Measurements from ENCODE around the gene MEGF10. TPM values are rescaled to one million over a fixed set of nuclear protein-coding genes. Genes with fewer than 3 reads are reported as not detected.

Gene MEGF10
- total and polyA plus RNA-seq, 2 of the 8 experiments (the other 6 are each of a cell fraction or from before 2014, with no cell fraction given): 38.2 to 53.1 TPM

GRCh38 chr5:127296321-127296720 is 5.7 kb downstream of the MEGF10 start:
- Histone ChIP-seq H3K23me2 (ENCODE audit: low read depth, low read length) (peaks cover under 1% of the 10 kb centered on the region; the same call in 1 of the 2 replicates), H3K36me3 (ENCODE audit: control insufficient read depth in 2 of 4, insufficient read depth in 4 of 4, low read length in 3 of 4) (no peaks in the 10 kb centered on the region), H2AK5ac (ENCODE audit: low read depth, low read length) (no peak overlapping the region), H2BK120ac (replicated peaks; ENCODE audit: low read depth, low read length) (no peak overlapping the region), H2BK20ac (ENCODE audit: low read length) (no peak overlapping the region), H3K14ac (ENCODE audit: insufficient read length) (no peak overlapping the region), H3K18ac (ENCODE audit: extremely low read depth, low read length) (no peak overlapping the region), H3K4me3 (ENCODE audit: extremely low read depth in 1 of 4, insufficient read depth in 2 of 4, low read depth in 3 of 4, low read length in 4 of 4) (no peak overlapping the region), H3K27ac (ENCODE audit: low read depth, low read length) (no peak overlapping the region), H3K4me2 (ENCODE audit: insufficient read depth in 1 of 2, low read depth in 2 of 2, low read length in 2 of 2) (no peak overlapping the region), H3K79me2 (ENCODE audit: control insufficient read depth in 1 of 2, insufficient read depth in 2 of 2, low read length in 2 of 2) (peaks cover 0 to 94% of the 10 kb centered on the region in 2 experiments; a peak in 3 of 4 replicates), H4K91ac (replicated peaks; ENCODE audit: insufficient read length, low read length) (no peak overlapping the region), H3K4me1 (replicated peaks in 1 of 4; ENCODE audit: control insufficient read depth in 3 of 4, insufficient read depth in 4 of 4, low read length in 3 of 4) (peaks cover 1 to 27% (median 24%) of the 10 kb centered on the region in 4 experiments; a peak in 5 of 7 replicates), H3K9ac (replicated peaks in 1 of 4; ENCODE audit: extremely low read depth in 1 of 4, low read depth in 3 of 4, low read length in 3 of 4) (no peak overlapping the region), H2BK12ac (ENCODE audit: low read depth, low read length) (no peak overlapping the region), H2AFZ (ENCODE audit: low read length) (no peak overlapping the region), H2BK5ac (ENCODE audit: low read depth, low read length) (no peak overlapping the region), H4K5ac (ENCODE audit: insufficient read length, low read depth, low read length) (no peak overlapping the region), H2BK15ac (ENCODE audit: low read length) (no peak overlapping the region), H3K4ac (replicated peaks; ENCODE audit: insufficient read length, low read depth, low read length) (no peak overlapping the region), H4K8ac (ENCODE audit: extremely low read depth, insufficient read depth, low read length) (no peak overlapping the region), H4K20me1 (replicated peaks in 1 of 2; ENCODE audit: control insufficient read depth in 1 of 2, insufficient read depth in 2 of 2, low read length in 2 of 2) (peaks cover 0 to 3% of the 10 kb centered on the region in 2 experiments), H3K9me3 (ENCODE audit: insufficient read depth in 2 of 2, low read depth in 1 of 2, low read length in 1 of 2) (no peaks in the 10 kb centered on the region), H3K79me1 (ENCODE audit: low read depth, low read length) (no peaks in the 10 kb centered on the region), H3K23ac (ENCODE audit: insufficient read length) (no peak overlapping the region), H3K56ac (replicated peaks; ENCODE audit: insufficient read length, low read depth, low read length) (no peak overlapping the region), H3K27me3 (replicated peaks in 1 of 4; ENCODE audit: control insufficient read depth in 3 of 4, extremely low read depth in 1 of 4, insufficient read depth in 3 of 4, low read length in 3 of 4) (no peaks in the 10 kb centered on the region)
- no peak for FAIRE-seq
- no peak for DNase-seq (ENCODE audit: low read depth in 1 of 2, low spot score in 2 of 2)
- TF ChIP-seq SP4 (IDR thresholded peaks at IDR 0.05; ENCODE audit: low read length) (no peak), SIN3A (conservative IDR thresholded peaks at IDR 0.05 in 1 of 2, IDR thresholded peaks at IDR 0.05 in 1 of 2; ENCODE audit: low read depth in 1 of 2, low read length in 2 of 2) (no peak), RXRA (IDR thresholded peaks at IDR 0.05; ENCODE audit: insufficient read depth, low read depth, low read length) (no peak), NRF1 (IDR thresholded peaks at IDR 0.05; ENCODE audit: low read depth, low read length) (no peak), YY1 (IDR thresholded peaks at IDR 0.05; ENCODE audit: low read depth, low read length) (no peak), RNF2 (IDR thresholded peaks at IDR 0.05; ENCODE audit: borderline replicate concordance, low read depth, low read length, missing control alignments, poor library complexity, severe bottlenecking) (no peak), KDM1A (IDR thresholded peaks at IDR 0.05; ENCODE audit: borderline replicate concordance, low read length) (no peak), CBX8 (IDR thresholded peaks at IDR 0.05; ENCODE audit: borderline replicate concordance, low read depth, low read length) (no peak), POLR2A (IDR thresholded peaks at IDR 0.05; ENCODE audit: control extremely low read depth in 1 of 2, low read depth in 2 of 2, low read length in 2 of 2) (no peak), SP2 (IDR thresholded peaks at IDR 0.05; ENCODE audit: low read length) (no peak), GTF2F1 (IDR thresholded peaks at IDR 0.05; ENCODE audit: borderline replicate concordance, low read depth, low read length) (no peak)
- TF ChIP-seq, protein P1, sequence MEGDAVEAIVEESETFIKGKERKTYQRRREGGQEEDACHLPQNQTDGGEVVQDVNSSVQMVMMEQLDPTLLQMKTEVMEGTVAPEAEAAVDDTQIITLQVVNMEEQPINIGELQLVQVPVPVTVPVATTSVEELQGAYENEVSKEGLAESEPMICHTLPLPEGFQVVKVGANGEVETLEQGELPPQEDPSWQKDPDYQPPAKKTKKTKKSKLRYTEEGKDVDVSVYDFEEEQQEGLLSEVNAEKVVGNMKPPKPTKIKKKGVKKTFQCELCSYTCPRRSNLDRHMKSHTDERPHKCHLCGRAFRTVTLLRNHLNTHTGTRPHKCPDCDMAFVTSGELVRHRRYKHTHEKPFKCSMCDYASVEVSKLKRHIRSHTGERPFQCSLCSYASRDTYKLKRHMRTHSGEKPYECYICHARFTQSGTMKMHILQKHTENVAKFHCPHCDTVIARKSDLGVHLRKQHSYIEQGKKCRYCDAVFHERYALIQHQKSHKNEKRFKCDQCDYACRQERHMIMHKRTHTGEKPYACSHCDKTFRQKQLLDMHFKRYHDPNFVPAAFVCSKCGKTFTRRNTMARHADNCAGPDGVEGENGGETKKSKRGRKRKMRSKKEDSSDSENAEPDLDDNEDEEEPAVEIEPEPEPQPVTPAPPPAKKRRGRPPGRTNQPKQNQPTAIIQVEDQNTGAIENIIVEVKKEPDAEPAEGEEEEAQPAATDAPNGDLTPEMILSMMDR (IDR thresholded peaks at IDR 0.05; ENCODE audit: control extremely low read depth in 1 of 3, insufficient read depth in 1 of 3, low read depth in 1 of 3, low read length in 3 of 3): no peak
- CTCF ChIA-PET (ENCODE audit: partially characterized antibody): interaction anchor here (0.8 to 3.0 kb wide), 6 partner anchors 9 to 197 kb away, joined by 3 to 13 read pairs (median 4); no protein-coding TSS in a partner anchor
- POLR2A ChIA-PET (ENCODE audit: partially characterized antibody): interaction anchor here (1.1 kb wide), 1 partner anchor 16 kb away, joined by 3 read pairs; no protein-coding TSS in a partner anchor

Measured in H1 (cell line).